PC-9 (cell line): ENCODE results near the gene ATF6. TPM values are rescaled to one million over a fixed set of nuclear protein-coding genes. Genes with fewer than 3 reads are reported as not detected.

ENCODE experiments used
- BruUV-seq: library from RNA; stranded (reverse); fragments of 400-500 nt; replicated peaks from 2 replicates; lab custom pipeline; 2021; lab: Mats Ljungman, UMichigan
- CTCF ChIA-PET: fragments of 300-600 bp; sonication (Branson Sonifier 250); formaldehyde crosslinking; loops from one replicate; lab custom pipeline; 2022; ENCODE audit warnings: antibody characterized with exemption; lab: Charles Lee
- POLR2A ChIA-PET: fragments of 300-600 bp; sonication (Branson Sonifier 250); formaldehyde crosslinking; loops from one replicate; lab custom pipeline; 2022; ENCODE audit warnings: antibody characterized with exemption; ENCODE audit not compliant: unreplicated experiment; lab: Charles Lee
- DNase-seq, 2 experiments: peaks; one replicate each; pipeline versions ENCODE4 v3.0.0 to v3.0.0-alpha.2; 2015 to 2022; ENCODE audit warnings: mixed read lengths in 1 of 2
- H2AFZ ChIP-seq: fragments of 200-600 bp; sonication (generic); 2 replicates; pipeline ENCODE4 v1.8.1; 2017; ENCODE audit warnings: antibody characterized with exemption
- H3F3A ChIP-seq: fragments of 200-600 bp; sonication (generic); 2 replicates; pipeline ENCODE4 v1.8.1; 2017; ENCODE audit warnings: antibody characterized with exemption, mild to moderate bottlenecking, low read depth; ENCODE audit not compliant: insufficient read depth
- H3K27ac ChIP-seq: fragments of 200-600 bp; sonication (generic); 2 replicates; pipeline ENCODE4 v1.6.1; 2016; ENCODE audit warnings: mixed run types
- H3K27me3 ChIP-seq: fragments of 200-600 bp; sonication (generic); 2 replicates; pipeline ENCODE4 v1.6.1; 2016; ENCODE audit warnings: low read depth, mixed run types; ENCODE audit not compliant: insufficient read depth
- H3K36me3 ChIP-seq: fragments of 200-600 bp; sonication (generic); 2 replicates; pipeline ENCODE4 v1.6.1; 2016; ENCODE audit warnings: low read depth, mixed run types
- H3K4me1 ChIP-seq: fragments of 200-600 bp; sonication (generic); replicated peaks from 2 replicates; pipeline ENCODE4 v1.6.1; 2016; ENCODE audit warnings: mixed run types; ENCODE audit not compliant: insufficient read depth
- H3K4me2 ChIP-seq: fragments of 200-600 bp; sonication (generic); 2 replicates; pipeline ENCODE4 v1.6.1; 2017; ENCODE audit warnings: mixed run types
- H3K4me3 ChIP-seq: fragments of 200-600 bp; sonication (generic); 2 replicates; pipeline ENCODE4 v1.6.1; 2016; ENCODE audit warnings: mixed run types
- H3K79me2 ChIP-seq: fragments of 200-600 bp; sonication (generic); 2 replicates; pipeline ENCODE4 v1.6.1; 2017; ENCODE audit warnings: low read depth, mixed run types
- H3K9me2 ChIP-seq: fragments of 200-600 bp; sonication (generic); 2 replicates; pipeline ENCODE4 v1.8.1; 2017; ENCODE audit warnings: mild to moderate bottlenecking; ENCODE audit not compliant: insufficient read depth
- H3K9me3 ChIP-seq: fragments of 200-600 bp; sonication (generic); 2 replicates; pipeline ENCODE4 v1.8.1; 2016; ENCODE audit warnings: low read depth; ENCODE audit not compliant: insufficient read depth
- H4K20me1 ChIP-seq: fragments of 200-600 bp; sonication (generic); 2 replicates; pipeline ENCODE4 v1.8.1; 2017; ENCODE audit not compliant: insufficient read depth
- EZH2 ChIP-seq: fragments of 200-600 bp; sonication (generic); IDR thresholded peaks from 2 replicates; pipeline ENCODE4 v1.8.0; 2017; ENCODE audit warnings: antibody characterized with exemption, low read depth
- intact Hi-C: fragments of 100-400 bp; cut with micrococcal nuclease; formaldehyde crosslinking; loops from one replicate; pipeline ENCODE4 v1.10.0; 2022; ENCODE audit not compliant: unreplicated experiment
- total RNA-seq: library from RNA; stranded (reverse); gene quantifications from 2 replicates; pipeline ENCODE4 v1.2.3, GENCODE V29; 2021
- TF ChIP-seq, protein P1 (sequence below): fragments of 200-600 bp; sonication (generic); conservative IDR thresholded peaks from 2 replicates; pipeline ENCODE4 v1.6.1; 2017; ENCODE audit warnings: mixed run types, antibody characterized with exemption, mild to moderate bottlenecking, moderate library complexity

ATF6 gene
- total RNA-seq, 1 experiment from 2014 or later = 19.5 TPM

DNA sequence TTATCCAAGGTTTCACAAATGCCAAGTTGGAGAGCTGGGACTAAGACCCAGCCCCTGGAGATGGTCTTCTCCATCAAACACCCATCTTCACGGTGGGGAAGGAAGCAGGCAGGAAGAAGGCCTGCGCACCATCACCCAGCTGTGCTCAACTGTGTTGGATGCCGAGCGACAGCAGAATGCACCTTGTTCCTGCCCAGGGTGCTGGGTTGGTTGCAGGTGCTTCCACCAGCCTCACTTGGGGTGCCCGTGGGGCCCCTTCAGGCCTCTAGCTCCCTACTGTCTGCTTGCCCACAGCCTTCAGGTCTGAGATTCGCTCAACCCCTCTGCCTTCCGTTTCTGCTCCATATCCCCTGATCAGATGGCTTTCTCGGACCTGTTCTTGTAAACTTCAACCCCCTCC is 215.0 kb downstream of the ATF6 start:
- H4K20me1 ChIP-seq = no peaks in the 10 kb centered on the region
- no peak for DNase-seq
- H3K4me2 ChIP-seq = no peak overlapping the region
- peaks cover 16% of the 10 kb centered on the region for H3K27me3 ChIP-seq
- intact Hi-C loops = no loop called here
- H3K9me2 ChIP-seq = no peaks in the 10 kb centered on the region
- no peaks in the 10 kb centered on the region for H3K9me3 ChIP-seq
- no peaks in the 10 kb centered on the region for H3K36me3 ChIP-seq
- no peaks in the 10 kb centered on the region for H3K79me2 ChIP-seq
- H3K4me3 ChIP-seq = no peak overlapping the region
- CTCF ChIA-PET = interaction anchor here (0.5 kb wide), 1 partner anchor 174 kb away, joined by 6 read pairs; no protein-coding TSS in a partner anchor
- BruUV-seq = no TSS peak
- TF ChIP-seq EZH2 = no peak
- TF ChIP-seq, protein P1, sequence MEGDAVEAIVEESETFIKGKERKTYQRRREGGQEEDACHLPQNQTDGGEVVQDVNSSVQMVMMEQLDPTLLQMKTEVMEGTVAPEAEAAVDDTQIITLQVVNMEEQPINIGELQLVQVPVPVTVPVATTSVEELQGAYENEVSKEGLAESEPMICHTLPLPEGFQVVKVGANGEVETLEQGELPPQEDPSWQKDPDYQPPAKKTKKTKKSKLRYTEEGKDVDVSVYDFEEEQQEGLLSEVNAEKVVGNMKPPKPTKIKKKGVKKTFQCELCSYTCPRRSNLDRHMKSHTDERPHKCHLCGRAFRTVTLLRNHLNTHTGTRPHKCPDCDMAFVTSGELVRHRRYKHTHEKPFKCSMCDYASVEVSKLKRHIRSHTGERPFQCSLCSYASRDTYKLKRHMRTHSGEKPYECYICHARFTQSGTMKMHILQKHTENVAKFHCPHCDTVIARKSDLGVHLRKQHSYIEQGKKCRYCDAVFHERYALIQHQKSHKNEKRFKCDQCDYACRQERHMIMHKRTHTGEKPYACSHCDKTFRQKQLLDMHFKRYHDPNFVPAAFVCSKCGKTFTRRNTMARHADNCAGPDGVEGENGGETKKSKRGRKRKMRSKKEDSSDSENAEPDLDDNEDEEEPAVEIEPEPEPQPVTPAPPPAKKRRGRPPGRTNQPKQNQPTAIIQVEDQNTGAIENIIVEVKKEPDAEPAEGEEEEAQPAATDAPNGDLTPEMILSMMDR = no peak
- no peak overlapping the region for H2AFZ ChIP-seq
- POLR2A ChIA-PET = no interaction called here
- H3K4me1 ChIP-seq = no peaks in the 10 kb centered on the region
- no peaks in the 10 kb centered on the region for H3F3A ChIP-seq
- H3K27ac ChIP-seq = no peak overlapping the region

DNA sequence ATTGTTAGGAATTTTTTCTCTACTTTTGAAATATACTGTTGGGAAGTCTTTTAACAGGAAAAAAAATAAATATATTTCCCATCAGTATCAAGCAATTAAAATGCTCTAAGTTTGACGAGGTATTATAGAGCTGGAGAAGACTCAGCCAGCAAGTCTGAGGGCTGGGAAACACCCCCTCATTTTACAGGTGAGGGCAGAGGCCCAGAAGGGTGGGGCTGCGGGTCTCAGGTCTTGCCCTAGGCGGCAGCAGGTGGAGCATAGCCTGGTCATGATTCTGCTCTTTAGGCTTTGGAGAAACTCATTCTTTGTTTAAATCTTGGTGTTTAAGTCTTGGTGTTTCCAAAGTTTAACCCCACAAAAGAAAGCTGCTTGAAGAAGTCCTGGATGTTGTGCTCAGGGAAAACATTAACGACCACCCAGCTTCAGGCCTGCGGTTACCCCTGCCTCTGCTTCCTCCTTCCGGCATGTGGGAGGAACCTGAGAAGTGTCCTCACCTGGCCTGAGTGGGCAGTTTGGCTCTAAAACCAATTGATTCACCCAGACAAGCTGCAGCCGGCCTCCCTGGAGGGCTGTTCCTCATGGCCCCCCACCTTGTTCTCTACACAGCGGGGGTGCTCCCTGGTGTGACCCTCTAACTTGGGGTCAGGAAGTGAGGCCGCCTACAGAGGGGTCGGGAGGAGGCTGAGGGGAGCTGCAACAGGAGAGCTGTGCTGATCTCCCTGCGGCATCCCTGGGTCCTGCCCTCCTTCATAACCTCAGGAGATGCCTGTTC is 215.8 kb downstream of the ATF6 start:
- Histone ChIP-seq H3K36me3 (no peaks in the 10 kb centered on the region), H4K20me1 (no peaks in the 10 kb centered on the region), H3K9me2 (no peaks in the 10 kb centered on the region), H3K4me1 (no peaks in the 10 kb centered on the region), H2AFZ (no peak overlapping the region), H3F3A (no peaks in the 10 kb centered on the region), H3K27me3 (peaks cover 9% of the 10 kb centered on the region; the same call in 1 of the 2 replicates), H3K4me3 (no peak overlapping the region), H3K4me2 (no peak overlapping the region), H3K79me2 (no peaks in the 10 kb centered on the region), H3K9me3 (no peaks in the 10 kb centered on the region), H3K27ac (no peak overlapping the region)
- TF ChIP-seq EZH2 = no peak
- TF ChIP-seq, protein P1 = no peak
- no TSS peak for BruUV-seq
- POLR2A ChIA-PET = no interaction called here
- CTCF ChIA-PET = no interaction called here
- intact Hi-C loops = no loop called here
- no peak for DNase-seq

DNA sequence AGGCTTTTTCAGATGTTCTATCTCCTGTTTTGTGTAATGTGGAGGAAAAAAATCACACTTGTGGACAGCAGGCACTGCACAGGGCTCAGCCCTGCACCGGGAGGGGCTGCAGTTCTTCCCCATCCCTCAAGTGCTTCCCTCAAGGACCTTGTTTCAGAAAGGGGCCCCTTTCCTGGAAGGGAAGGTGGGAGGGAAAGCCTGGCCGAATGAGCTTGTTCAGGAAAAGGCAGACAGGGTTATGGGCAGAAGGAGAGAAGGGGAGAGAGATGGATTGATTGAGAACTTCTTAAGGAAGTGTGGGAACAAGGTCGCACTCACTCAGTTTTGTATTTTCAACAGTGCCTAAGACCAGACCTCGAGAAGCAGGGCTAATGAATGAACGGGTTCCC is 216.4 kb downstream of the ATF6 start:
- Histone ChIP-seq H3K4me2 (no peak overlapping the region), H3K4me1 (no peaks in the 10 kb centered on the region), H2AFZ (no peak overlapping the region), H3K4me3 (no peak overlapping the region), H3K36me3 (no peaks in the 10 kb centered on the region), H3K27ac (no peak overlapping the region), H3K9me2 (no peaks in the 10 kb centered on the region), H3K27me3 (peaks cover 8% of the 10 kb centered on the region; the same call in 1 of the 2 replicates), H3F3A (no peaks in the 10 kb centered on the region), H3K79me2 (no peaks in the 10 kb centered on the region), H4K20me1 (no peaks in the 10 kb centered on the region), H3K9me3 (no peaks in the 10 kb centered on the region)
- no peak for DNase-seq
- ChIA-PET POLR2A (no interaction called here), CTCF (no interaction called here)
- intact Hi-C loops = no loop called here
- no TSS peak for BruUV-seq
- TF ChIP-seq, protein P1 = no peak
- no peak for TF ChIP-seq EZH2
